GM23338 (cell line): ENCODE data around the gene CDK18. TPM values are rescaled to one million over a fixed set of nuclear protein-coding genes. Genes with fewer than 3 reads are reported as not detected.

Experiments used
- ATAC-seq: fragments of 200-7000 bp; cut with Tn5 transposase; 3 replicates; pipeline ENCODE4 v1.9.1; 2020
- DNase-seq: peaks from one replicate; pipeline ENCODE4 v3.0.0-alpha.2; 2015; ENCODE audit warnings: low spot score
- H2AFZ ChIP-seq: fragments of 200-600 bp; sonication (generic); 2 replicates; pipeline ENCODE4 v1.8.0; 2016; ENCODE audit warnings: antibody characterized with exemption, mild to moderate bottlenecking, moderate library complexity
- H3F3A ChIP-seq: fragments of 200-600 bp; sonication (generic); replicated peaks from 2 replicates; pipeline ENCODE4 v1.8.0; 2017; ENCODE audit warnings: antibody characterized with exemption, mixed run types, low read depth
- H3K27ac ChIP-seq: fragments of 200-600 bp; sonication (generic); 2 replicates; pipeline ENCODE4 v1.6.1; 2016; ENCODE audit warnings: low read depth
- H3K27me3 ChIP-seq: fragments of 200-600 bp; sonication (generic); 2 replicates; pipeline ENCODE4 v1.8.0; 2016; ENCODE audit warnings: mild to moderate bottlenecking, mixed run types, moderate library complexity; ENCODE audit not compliant: insufficient read depth
- H3K36me3 ChIP-seq: fragments of 200-600 bp; sonication (generic); 2 replicates; pipeline ENCODE4 v1.8.0; 2016; ENCODE audit warnings: mild to moderate bottlenecking; ENCODE audit not compliant: insufficient read depth
- H3K4me1 ChIP-seq: fragments of 200-600 bp; sonication (generic); 2 replicates; pipeline ENCODE4 v1.8.0; 2016; ENCODE audit warnings: mild to moderate bottlenecking, moderate library complexity; ENCODE audit not compliant: insufficient read depth
- H3K4me2 ChIP-seq: fragments of 200-600 bp; sonication (generic); 2 replicates; pipeline ENCODE4 v1.7.1; 2017; ENCODE audit warnings: mixed run types
- H3K4me3 ChIP-seq: fragments of 200-600 bp; sonication (generic); 2 replicates; pipeline ENCODE4 v1.6.1; 2016; ENCODE audit warnings: mixed run types
- H3K79me2 ChIP-seq: fragments of 200-600 bp; sonication (generic); replicated peaks from 2 replicates; pipeline ENCODE4 v1.8.0; 2017; ENCODE audit warnings: mild to moderate bottlenecking; ENCODE audit not compliant: insufficient read depth
- H3K9me2 ChIP-seq: fragments of 200-600 bp; sonication (generic); 2 replicates; pipeline ENCODE4 v1.8.0; 2017; ENCODE audit not compliant: insufficient read depth
- H4K20me1 ChIP-seq: fragments of 200-600 bp; sonication (generic); replicated peaks from 2 replicates; pipeline ENCODE4 v1.8.0; 2017; ENCODE audit warnings: mild to moderate bottlenecking; ENCODE audit not compliant: insufficient read depth
- H3K27ac Mint-ChIP-seq: 2 replicates; pipeline ENCODE4 v1.8.0; 2020; ENCODE audit warnings: inconsistent platforms, mild to moderate bottlenecking, moderate library complexity, mixed read lengths
- H3K27me3 Mint-ChIP-seq: 3 replicates; pipeline ENCODE4 v1.8.0; 2022; ENCODE audit warnings: low read depth, mild to moderate bottlenecking, moderate library complexity, mixed read lengths, inconsistent platforms; ENCODE audit not compliant: insufficient read depth, poor library complexity
- H3K36me3 Mint-ChIP-seq: 3 replicates; pipeline ENCODE4 v1.8.0; 2021; ENCODE audit warnings: low read depth, mild to moderate bottlenecking, inconsistent platforms, moderate library complexity, mixed read lengths
- H3K4me1 Mint-ChIP-seq: 3 replicates; pipeline ENCODE4 v1.8.0; 2020; ENCODE audit warnings: mild to moderate bottlenecking, inconsistent platforms, mixed read lengths
- H3K4me3 Mint-ChIP-seq: 3 replicates; pipeline ENCODE4 v1.8.0; 2021; ENCODE audit warnings: moderate library complexity, mild to moderate bottlenecking, inconsistent platforms, mixed read lengths
- H3K9me3 Mint-ChIP-seq: 3 replicates; pipeline ENCODE4 v1.8.0; 2020; ENCODE audit warnings: moderate library complexity, mild to moderate bottlenecking, inconsistent platforms, mixed read lengths
- CREB1 ChIP-seq: fragments of 250-450 bp; sonication (Bioruptor Pico); IDR thresholded peaks from 2 replicates; pipeline ENCODE4 v1.5.0; 2020; ENCODE audit warnings: low read depth, mild to moderate bottlenecking, moderate library complexity
- EZH2 ChIP-seq: fragments of 200-600 bp; sonication (generic); IDR thresholded peaks from one replicate; pipeline ENCODE4 v1.8.0; 2017; ENCODE audit warnings: antibody characterized with exemption, mild to moderate bottlenecking, low read depth; ENCODE audit not compliant: unreplicated experiment
- EZH2phosphoT487 ChIP-seq: fragments of 200-600 bp; sonication (generic); IDR thresholded peaks from one replicate; pipeline ENCODE4 v1.8.1; 2018; ENCODE audit warnings: antibody characterized with exemption; ENCODE audit not compliant: unreplicated experiment
- JUNB ChIP-seq: IDR thresholded peaks from one replicate; pipeline ENCODE4 v1.6.1; 2016; ENCODE audit warnings: antibody characterized with exemption; ENCODE audit not compliant: unreplicated experiment
- NANOG ChIP-seq: IDR thresholded peaks from 2 replicates; pipeline ENCODE4 v1.6.1; 2016; ENCODE audit warnings: antibody characterized with exemption, borderline replicate concordance
- POLR2AphosphoS5 ChIP-seq: IDR thresholded peaks from 2 replicates; pipeline ENCODE4 v1.6.1; 2016; ENCODE audit warnings: antibody characterized with exemption, low read depth
- STAT1 ChIP-seq: IDR thresholded peaks from one replicate; pipeline ENCODE4 v1.6.1; 2016; ENCODE audit warnings: antibody characterized with exemption; ENCODE audit not compliant: unreplicated experiment
- ZNF114 ChIP-seq: fragments of 250-450 bp; sonication (Bioruptor Pico); IDR thresholded peaks from 2 replicates; pipeline ENCODE4 v1.5.0; 2020; ENCODE audit warnings: mild to moderate bottlenecking, moderate library complexity
- ZNF331 ChIP-seq: fragments of 250-450 bp; sonication (Bioruptor Pico); IDR thresholded peaks from 2 replicates; pipeline ENCODE4 v1.5.0; 2020; ENCODE audit warnings: low read depth, mild to moderate bottlenecking, moderate library complexity
- polyA plus RNA-seq: library from polyadenylated mRNA; unstranded; fragments of >200 nt; fragmentation: Nextera tagmentation; extraction: Ambion mirVana; gene quantifications from 2 replicates; pipeline ENCODE4 v1.2.1, GENCODE V29; 2016
- total RNA-seq: library from RNA; depleted of rRNA; stranded (reverse); fragments of >200 nt; shearing (Covaris generic); gene quantifications from 2 replicates; pipeline ENCODE4 v1.2.3, GENCODE V29; 2014
- TF ChIP-seq, protein P1 (sequence below), 2 experiments: fragments of 200-600 bp in 1 of 2; sonication (generic) in 1 of 2; conservative IDR thresholded peaks; 2 replicates each; pipeline versions ENCODE4 v1.5.1 to v1.6.1; 2016 to 2017; ENCODE audit warnings: antibody characterized with exemption in 2 of 2, low read depth in 2 of 2, mild to moderate bottlenecking in 2 of 2, moderate library complexity in 1 of 2
- TF ChIP-seq, protein P2 (sequence below): IDR thresholded peaks from one replicate; pipeline ENCODE4 v1.6.1; 2018; ENCODE audit warnings: antibody characterized with exemption; ENCODE audit not compliant: unreplicated experiment
- TF ChIP-seq, protein P3 (sequence below): IDR thresholded peaks from 2 replicates; pipeline ENCODE4 v1.6.1; 2016; ENCODE audit warnings: antibody characterized with exemption
- TF ChIP-seq, protein P4 (sequence below): fragments of 250-450 bp; sonication (Bioruptor Pico); IDR thresholded peaks from 2 replicates; pipeline ENCODE4 v1.5.0; 2020; ENCODE audit warnings: mild to moderate bottlenecking, moderate library complexity

Gene CDK18
- total and polyA plus RNA-seq, 2 experiments from 2014 or later = 21.1 to 46.5 TPM

DNA sequence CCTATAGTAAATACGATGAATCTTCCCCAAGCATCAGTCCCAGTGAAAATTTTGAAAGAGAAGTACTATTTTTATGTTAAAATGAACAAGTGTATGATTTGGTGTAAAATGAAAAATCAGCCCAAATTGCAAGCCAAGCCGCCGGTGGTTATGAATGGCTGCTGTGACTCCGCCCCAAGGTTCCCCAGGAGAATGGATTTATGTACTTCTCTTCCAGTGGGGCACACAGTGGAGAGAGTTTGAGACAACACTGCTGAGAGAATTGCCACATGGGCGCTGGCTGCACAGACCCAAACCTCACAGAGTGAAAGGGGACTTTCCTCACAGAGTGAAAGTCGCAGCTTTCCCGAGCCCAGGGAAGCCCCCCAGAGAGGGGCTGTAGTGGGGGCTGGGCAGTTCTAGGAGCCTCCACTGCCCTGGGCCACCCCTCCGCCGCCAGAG, 24.0 kb downstream of the CDK18 start:
- Histone ChIP-seq H3K4me1 (peaks cover 16% of the 10 kb centered on the region), H3K4me3 (peak overlapping the region; percentile 46), H3K27ac (no peak overlapping the region), H3K4me2 (peak overlapping the region; percentile 81), H3K79me2 (no peaks in the 10 kb centered on the region), H4K20me1 (peaks cover 7% of the 10 kb centered on the region), H3K27me3 (no peaks in the 10 kb centered on the region), H2AFZ (0 out of 2 replicates have a peak overlapping the region, but pooled peaks have one; percentile 14), H3F3A (peaks cover 13% of the 10 kb centered on the region; the same call in 1 of the 2 replicates), H3K9me2 (no peaks in the 10 kb centered on the region), H3K36me3 (peaks cover 3% of the 10 kb centered on the region; the same call in 1 of the 2 replicates)
- Mint-ChIP-seq H3K4me1 (peaks cover 19% of the 10 kb centered on the region), H3K27me3 (peaks cover 14% of the 10 kb centered on the region), H3K36me3 (peaks cover 53% of the 10 kb centered on the region), H3K9me3 (peaks cover 2% of the 10 kb centered on the region; the same call in 1 of the 3 replicates), H3K27ac (no peak overlapping the region), H3K4me3 (no peak overlapping the region; the same call in 2 of the 3 replicates)
- peak; percentile 55 for ATAC-seq
- TF ChIP-seq CREB1 (CRISPR knock-in tag) (no peak), EZH2phosphoT487 (no peak), EZH2 (no peak), JUNB (no peak), NANOG (no peak), STAT1 (no peak), ZNF114 (CRISPR knock-in tag) (no peak), ZNF331 (CRISPR knock-in tag) (no peak), POLR2AphosphoS5 (no peak)
- TF ChIP-seq, protein P1, sequence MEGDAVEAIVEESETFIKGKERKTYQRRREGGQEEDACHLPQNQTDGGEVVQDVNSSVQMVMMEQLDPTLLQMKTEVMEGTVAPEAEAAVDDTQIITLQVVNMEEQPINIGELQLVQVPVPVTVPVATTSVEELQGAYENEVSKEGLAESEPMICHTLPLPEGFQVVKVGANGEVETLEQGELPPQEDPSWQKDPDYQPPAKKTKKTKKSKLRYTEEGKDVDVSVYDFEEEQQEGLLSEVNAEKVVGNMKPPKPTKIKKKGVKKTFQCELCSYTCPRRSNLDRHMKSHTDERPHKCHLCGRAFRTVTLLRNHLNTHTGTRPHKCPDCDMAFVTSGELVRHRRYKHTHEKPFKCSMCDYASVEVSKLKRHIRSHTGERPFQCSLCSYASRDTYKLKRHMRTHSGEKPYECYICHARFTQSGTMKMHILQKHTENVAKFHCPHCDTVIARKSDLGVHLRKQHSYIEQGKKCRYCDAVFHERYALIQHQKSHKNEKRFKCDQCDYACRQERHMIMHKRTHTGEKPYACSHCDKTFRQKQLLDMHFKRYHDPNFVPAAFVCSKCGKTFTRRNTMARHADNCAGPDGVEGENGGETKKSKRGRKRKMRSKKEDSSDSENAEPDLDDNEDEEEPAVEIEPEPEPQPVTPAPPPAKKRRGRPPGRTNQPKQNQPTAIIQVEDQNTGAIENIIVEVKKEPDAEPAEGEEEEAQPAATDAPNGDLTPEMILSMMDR (conservative IDR thresholded peaks at IDR 0.05; ENCODE audit: low read depth in 2 of 2) = no peak
- TF ChIP-seq, protein P2, sequence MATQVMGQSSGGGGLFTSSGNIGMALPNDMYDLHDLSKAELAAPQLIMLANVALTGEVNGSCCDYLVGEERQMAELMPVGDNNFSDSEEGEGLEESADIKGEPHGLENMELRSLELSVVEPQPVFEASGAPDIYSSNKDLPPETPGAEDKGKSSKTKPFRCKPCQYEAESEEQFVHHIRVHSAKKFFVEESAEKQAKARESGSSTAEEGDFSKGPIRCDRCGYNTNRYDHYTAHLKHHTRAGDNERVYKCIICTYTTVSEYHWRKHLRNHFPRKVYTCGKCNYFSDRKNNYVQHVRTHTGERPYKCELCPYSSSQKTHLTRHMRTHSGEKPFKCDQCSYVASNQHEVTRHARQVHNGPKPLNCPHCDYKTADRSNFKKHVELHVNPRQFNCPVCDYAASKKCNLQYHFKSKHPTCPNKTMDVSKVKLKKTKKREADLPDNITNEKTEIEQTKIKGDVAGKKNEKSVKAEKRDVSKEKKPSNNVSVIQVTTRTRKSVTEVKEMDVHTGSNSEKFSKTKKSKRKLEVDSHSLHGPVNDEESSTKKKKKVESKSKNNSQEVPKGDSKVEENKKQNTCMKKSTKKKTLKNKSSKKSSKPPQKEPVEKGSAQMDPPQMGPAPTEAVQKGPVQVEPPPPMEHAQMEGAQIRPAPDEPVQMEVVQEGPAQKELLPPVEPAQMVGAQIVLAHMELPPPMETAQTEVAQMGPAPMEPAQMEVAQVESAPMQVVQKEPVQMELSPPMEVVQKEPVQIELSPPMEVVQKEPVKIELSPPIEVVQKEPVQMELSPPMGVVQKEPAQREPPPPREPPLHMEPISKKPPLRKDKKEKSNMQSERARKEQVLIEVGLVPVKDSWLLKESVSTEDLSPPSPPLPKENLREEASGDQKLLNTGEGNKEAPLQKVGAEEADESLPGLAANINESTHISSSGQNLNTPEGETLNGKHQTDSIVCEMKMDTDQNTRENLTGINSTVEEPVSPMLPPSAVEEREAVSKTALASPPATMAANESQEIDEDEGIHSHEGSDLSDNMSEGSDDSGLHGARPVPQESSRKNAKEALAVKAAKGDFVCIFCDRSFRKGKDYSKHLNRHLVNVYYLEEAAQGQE = no peak
- TF ChIP-seq, protein P3, sequence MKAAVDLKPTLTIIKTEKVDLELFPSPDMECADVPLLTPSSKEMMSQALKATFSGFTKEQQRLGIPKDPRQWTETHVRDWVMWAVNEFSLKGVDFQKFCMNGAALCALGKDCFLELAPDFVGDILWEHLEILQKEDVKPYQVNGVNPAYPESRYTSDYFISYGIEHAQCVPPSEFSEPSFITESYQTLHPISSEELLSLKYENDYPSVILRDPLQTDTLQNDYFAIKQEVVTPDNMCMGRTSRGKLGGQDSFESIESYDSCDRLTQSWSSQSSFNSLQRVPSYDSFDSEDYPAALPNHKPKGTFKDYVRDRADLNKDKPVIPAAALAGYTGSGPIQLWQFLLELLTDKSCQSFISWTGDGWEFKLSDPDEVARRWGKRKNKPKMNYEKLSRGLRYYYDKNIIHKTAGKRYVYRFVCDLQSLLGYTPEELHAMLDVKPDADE = no peak
- TF ChIP-seq, protein P4, sequence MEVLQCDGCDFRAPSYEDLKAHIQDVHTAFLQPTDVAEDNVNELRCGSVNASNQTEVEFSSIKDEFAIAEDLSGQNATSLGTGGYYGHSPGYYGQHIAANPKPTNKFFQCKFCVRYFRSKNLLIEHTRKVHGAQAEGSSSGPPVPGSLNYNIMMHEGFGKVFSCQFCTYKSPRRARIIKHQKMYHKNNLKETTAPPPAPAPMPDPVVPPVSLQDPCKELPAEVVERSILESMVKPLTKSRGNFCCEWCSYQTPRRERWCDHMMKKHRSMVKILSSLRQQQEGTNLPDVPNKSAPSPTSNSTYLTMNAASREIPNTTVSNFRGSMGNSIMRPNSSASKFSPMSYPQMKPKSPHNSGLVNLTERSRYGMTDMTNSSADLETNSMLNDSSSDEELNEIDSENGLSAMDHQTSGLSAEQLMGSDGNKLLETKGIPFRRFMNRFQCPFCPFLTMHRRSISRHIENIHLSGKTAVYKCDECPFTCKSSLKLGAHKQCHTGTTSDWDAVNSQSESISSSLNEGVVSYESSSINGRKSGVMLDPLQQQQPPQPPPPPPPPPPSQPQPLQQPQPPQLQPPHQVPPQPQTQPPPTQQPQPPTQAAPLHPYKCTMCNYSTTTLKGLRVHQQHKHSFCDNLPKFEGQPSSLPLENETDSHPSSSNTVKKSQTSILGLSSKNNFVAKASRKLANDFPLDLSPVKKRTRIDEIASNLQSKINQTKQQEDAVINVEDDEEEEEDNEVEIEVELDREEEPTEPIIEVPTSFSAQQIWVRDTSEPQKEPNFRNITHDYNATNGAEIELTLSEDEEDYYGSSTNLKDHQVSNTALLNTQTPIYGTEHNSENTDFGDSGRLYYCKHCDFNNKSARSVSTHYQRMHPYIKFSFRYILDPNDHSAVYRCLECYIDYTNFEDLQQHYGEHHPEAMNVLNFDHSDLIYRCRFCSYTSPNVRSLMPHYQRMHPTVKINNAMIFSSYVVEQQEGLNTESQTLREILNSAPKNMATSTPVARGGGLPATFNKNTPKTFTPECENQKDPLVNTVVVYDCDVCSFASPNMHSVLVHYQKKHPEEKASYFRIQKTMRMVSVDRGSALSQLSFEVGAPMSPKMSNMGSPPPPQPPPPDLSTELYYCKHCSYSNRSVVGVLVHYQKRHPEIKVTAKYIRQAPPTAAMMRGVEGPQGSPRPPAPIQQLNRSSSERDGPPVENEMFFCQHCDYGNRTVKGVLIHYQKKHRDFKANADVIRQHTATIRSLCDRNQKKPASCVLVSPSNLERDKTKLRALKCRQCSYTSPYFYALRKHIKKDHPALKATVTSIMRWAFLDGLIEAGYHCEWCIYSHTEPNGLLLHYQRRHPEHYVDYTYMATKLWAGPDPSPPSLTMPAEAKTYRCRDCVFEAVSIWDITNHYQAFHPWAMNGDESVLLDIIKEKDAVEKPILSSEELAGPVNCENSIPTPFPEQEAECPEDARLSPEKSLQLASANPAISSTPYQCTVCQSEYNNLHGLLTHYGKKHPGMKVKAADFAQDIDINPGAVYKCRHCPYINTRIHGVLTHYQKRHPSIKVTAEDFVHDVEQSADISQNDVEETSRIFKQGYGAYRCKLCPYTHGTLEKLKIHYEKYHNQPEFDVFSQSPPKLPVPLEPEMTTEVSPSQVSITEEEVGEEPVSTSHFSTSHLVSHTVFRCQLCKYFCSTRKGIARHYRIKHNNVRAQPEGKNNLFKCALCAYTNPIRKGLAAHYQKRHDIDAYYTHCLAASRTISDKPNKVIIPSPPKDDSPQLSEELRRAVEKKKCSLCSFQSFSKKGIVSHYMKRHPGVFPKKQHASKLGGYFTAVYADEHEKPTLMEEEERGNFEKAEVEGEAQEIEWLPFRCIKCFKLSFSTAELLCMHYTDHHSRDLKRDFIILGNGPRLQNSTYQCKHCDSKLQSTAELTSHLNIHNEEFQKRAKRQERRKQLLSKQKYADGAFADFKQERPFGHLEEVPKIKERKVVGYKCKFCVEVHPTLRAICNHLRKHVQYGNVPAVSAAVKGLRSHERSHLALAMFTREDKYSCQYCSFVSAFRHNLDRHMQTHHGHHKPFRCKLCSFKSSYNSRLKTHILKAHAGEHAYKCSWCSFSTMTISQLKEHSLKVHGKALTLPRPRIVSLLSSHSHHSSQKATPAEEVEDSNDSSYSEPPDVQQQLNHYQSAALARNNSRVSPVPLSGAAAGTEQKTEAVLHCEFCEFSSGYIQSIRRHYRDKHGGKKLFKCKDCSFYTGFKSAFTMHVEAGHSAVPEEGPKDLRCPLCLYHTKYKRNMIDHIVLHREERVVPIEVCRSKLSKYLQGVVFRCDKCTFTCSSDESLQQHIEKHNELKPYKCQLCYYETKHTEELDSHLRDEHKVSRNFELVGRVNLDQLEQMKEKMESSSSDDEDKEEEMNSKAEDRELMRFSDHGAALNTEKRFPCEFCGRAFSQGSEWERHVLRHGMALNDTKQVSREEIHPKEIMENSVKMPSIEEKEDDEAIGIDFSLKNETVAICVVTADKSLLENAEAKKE (CRISPR knock-in tag) = no peak
- DNase-seq = no peak
